Myocyte (in vitro differentiated cells): ENCODE measurements around the gene CNTD1. TPM values are rescaled to one million over a fixed set of nuclear protein-coding genes. Genes with fewer than 3 reads are reported as not detected.

Experiments used
- DNase-seq: peaks from one replicate; pipeline ENCODE4 v3.0.0-alpha.2; 2012; ENCODE audit warnings: low read depth
- total RNA-seq: library from RNA; depleted of rRNA; stranded (reverse); fragments of >200 nt; gene quantifications from 2 replicates; pipeline ENCODE4 v1.2.3, GENCODE V29; 2014

Gene CNTD1
- total RNA-seq, 1 donor from 2014 or later = not detected

DNA sequence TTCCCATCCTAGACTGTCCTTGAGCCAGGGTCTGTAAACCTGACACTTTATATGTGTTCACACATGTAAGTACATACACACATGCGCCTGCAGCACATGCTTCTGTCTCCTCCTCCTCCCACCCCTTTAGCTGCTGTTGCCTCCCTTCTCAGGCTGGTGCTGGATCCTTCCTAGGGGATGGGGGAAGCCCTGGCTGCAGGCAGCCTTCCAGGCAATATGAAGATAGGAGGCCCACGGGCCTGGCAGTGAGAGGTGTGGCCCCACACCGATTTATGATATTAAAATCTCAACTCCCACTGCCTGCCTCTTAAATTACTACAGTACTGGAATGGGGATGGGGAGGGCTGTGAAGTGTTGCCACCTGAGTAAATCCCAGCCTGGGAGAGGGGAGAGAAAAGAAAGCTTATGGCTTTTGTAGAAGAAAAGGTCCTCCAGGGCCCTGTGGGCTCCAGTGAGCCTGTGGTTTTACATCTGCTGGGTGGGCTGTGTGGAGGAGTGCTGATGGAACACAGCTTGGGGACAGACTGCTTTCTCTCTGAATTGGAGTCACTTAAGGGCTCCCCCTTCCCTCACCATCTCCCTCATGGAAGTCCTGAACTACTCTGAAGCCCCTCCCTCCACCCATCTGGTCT is 19.2 kb upstream of the CNTD1 start:
- DNase-seq = no peak

- DNase-seq = no peak
Measured at GRCh38 chr17:42779936-42780850, 18.5 kb upstream of the CNTD1 start, which contains the start of gene WNK4. WNK4 (plus strand) TSS chr17:42780610; CDS start chr17:42780699, 89 bp downstream.

DNA sequence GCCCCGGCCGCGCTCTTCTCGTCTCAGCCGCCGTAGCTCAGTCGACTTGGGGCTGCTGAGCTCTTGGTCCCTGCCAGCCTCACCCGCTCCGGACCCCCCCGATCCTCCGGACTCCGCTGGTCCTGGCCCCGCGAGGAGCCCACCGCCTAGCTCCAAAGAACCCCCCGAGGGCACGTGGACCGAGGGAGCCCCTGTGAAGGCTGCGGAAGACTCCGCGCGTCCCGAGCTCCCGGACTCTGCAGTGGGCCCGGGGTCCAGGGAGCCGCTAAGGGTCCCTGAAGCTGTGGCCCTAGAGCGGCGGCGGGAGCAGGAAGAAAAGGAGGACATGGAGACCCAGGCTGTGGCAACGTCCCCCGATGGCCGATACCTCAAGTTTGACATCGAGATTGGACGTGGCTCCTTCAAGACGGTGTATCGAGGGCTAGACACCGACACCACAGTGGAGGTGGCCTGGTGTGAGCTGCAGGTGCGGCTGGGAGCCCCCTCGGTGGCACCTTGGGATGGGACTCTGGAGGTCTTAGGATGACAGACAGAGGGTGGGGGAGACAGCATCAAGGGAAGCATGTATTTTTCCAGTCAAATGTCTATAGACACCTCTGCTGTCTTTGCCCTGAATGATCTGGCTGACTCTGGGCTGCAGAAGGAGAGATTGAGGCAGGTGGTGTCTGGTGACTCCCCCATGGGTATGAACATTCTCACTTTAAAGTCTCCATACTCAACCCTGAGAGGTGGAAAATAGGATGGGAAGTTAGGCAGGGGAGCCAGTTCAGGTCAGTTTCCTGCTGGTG is 17.6 kb upstream of the CNTD1 start:
- DNase-seq = no peak

DNA sequence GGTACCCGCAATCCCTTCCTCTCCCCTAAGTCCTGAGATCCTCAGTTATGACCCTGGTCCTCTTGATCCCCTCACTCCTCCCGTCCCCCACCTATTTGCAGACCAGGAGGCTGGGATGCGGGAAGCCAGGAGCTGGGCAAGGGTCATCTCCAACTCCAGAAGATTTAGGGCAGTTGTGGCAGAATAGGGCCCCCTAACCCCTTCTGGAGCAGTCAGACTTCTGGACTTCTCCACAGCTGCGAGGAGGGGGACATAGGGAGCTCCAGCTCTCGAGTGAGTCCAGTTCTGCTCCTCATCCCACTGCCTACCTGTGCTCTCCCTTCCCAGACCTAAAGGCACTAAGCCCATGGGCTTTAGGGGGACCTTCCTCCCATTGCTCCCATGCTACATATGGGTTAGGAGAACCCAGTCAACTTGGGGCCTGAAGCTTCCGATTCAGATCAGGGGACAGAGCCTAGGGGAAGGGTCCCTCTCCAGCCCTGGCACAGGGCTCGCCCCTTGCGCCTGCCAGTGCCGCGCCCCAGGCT is 17.0 kb upstream of the CNTD1 start:
- DNase-seq = no peak

DNA sequence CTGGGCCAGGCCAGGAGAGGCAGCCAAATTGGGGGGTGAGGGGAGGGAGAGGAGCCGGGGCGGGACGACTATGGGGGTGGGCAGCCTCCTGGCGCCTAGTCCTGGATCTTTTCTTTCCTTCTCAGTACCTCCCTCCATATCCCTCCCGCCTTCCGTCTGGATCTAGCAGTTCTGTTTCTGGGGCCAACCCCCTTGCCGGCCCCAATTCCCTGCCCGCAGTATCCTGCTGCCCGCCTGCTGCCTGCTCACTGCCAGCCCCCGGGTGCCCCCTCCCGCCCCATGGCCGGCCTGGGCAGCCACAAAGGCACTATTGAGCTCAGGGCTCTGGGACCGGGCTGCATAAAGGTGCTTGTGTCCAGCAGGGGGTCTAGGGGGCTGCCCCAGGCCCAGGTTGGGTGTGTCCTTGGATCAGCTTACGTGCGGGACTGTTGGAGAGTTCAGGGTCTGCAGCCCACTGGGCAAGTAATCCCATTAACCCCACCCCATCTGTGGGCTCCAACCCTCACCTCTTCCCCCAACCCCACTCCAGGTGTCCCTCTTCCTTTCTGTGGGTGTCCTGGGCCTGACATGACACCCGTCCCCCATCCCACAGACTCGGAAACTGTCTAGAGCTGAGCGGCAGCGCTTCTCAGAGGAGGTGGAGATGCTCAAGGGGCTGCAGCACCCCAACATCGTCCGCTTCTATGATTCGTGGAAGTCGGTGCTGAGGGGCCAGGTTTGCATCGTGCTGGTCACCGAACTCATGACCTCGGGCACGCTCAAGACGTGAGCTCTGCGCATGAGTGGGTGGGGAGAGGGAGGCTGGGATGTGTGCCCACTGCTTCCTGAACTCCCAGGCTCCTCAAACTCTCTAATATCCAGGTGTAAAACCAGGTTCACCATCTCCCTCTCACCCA is 16.2 kb upstream of the CNTD1 start:
- DNase-seq = no peak

DNA sequence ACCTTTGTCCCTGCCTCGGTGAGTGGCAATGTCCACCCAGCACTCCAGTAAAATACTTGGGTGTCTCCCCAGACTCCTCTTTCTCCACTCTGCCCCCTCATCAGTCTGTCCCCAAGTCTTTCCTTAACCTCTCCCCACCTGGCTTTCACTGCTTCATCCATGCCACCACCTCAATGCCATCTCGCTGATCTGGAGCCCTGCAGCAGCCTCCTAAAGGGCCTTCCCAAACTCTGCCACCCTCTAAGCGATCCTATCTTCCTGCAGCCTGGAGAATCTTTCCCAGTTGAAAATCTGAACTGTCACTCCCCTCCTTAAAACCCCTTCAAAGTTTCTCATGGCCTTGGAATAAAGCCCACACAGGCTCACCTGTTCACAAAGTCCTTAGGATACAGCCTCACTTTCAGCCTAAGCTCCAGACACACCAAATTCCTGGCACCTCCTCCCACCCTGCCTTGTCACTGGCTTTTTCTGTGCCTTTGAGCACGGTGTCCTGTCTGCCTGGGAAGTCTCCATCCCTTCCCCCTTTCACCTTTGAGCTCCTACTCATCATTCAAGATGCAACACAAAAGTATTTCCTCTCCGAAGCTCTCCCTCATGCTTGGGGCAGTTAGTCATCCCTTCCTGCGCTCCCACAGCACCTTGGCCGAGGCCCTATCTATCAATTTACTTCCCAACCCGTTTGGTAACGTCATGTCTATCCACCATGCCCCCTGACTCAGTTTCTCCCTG is 15.4 kb upstream of the CNTD1 start:
- DNase-seq = no peak

DNA sequence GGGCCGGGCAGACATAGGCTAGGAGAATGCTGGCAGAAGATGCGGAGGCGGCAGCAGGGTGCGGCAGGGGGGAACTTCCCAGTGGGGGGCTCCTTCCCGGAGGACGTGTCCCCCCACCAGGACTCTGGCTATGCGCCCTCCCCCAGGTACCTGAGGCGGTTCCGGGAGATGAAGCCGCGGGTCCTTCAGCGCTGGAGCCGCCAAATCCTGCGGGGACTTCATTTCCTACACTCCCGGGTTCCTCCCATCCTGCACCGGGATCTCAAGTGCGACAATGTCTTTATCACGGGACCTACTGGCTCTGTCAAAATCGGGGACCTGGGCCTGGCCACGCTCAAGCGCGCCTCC is 14.9 kb upstream of the CNTD1 start:
- DNase-seq = no peak

- no peak for DNase-seq
Measured at GRCh38 chr17:42784409-42784808, 14.3 kb upstream of the CNTD1 start.

DNA sequence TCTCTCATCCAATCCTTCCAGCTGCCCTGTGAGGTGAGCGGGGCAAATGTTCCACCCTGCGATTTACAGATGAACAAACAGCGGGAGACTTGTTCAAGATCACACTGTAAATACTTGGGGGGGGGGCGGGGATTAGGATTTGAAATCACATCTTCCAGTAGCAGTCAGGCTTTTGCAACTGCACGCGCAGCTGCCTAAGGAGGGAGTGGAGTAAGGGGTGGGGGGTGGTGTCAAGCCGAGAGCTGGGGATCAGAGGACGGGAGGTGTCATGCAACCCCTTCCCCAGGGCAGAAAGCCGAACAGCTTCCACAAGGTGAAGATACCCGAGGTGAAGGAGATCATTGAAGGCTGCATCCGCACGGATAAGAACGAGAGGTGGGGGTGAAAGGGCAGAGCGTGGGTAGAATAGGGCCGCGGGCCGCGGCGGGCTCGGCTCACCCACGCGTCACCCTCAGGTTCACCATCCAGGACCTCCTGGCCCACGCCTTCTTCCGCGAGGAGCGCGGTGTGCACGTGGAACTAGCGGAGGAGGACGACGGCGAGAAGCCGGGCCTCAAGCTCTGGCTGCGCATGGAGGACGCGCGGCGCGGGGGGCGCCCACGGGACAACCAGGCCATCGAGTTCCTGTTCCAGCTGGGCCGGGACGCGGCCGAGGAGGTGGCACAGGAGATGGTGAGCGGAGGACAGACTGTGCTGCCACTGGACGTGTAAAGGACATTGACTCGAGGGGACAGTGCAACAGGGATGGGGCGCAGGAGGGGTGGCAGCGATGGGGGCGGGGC is 13.7 kb upstream of the CNTD1 start:
- DNase-seq = no peak

DNA sequence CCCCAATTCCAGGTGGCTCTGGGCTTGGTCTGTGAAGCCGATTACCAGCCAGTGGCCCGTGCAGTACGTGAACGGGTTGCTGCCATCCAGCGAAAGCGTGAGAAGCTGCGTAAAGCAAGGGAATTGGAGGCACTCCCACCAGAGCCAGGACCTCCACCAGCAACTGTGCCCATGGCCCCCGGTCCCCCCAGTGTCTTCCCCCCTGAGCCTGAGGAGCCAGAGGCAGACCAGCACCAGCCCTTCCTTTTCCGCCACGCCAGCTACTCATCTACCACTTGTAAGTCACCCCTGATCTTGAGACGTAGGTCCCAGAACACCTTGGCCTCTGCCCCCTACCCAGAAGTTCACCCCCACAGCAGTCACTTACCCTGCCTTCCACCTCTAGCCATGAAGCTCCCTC is 11.4 kb upstream of the CNTD1 start:
- no peak for DNase-seq

DNA sequence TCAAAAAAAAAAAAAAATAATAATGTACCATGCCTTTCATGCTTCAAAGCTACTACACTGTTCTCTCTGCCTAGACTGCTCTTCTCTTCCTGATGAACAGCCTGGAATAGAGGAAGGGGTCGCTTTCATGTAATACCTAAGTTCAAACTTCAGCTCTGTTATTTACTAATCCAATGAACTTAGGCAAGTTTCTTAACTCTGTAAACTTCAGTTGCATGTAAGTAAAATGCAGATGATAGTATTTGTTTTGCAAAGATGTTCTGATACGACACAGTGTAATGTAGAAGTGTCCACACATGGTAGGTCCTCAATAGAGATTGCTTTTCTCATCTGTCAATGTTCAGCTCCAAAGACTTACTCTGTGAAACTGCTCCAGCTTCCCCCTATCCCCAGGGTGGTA is 6.7 kb upstream of the CNTD1 start:
- no peak for DNase-seq

GRCh38 chr17:42792545-42792944 is 6.1 kb upstream of the CNTD1 start:
- no peak for DNase-seq

DNA sequence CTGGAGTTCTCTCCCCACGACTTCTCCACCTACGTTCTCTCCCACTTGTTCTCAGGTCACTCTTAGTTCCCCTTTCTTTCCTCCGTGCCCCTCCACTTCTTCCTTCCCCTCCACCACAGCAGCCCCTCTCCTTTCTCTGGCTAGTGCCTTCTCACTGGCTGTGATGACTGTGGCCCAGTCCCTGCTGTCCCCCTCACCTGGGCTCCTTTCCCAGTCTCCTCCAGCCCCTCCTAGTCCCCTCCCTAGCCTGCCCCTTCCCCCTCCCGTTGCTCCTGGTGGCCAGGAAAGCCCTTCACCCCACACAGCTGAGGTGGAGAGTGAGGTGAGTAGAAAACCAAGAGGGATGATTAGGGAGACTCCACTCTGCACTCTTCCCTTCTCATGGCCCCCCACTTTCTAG is 3.6 kb upstream of the CNTD1 start:
- DNase-seq = no peak

DNA sequence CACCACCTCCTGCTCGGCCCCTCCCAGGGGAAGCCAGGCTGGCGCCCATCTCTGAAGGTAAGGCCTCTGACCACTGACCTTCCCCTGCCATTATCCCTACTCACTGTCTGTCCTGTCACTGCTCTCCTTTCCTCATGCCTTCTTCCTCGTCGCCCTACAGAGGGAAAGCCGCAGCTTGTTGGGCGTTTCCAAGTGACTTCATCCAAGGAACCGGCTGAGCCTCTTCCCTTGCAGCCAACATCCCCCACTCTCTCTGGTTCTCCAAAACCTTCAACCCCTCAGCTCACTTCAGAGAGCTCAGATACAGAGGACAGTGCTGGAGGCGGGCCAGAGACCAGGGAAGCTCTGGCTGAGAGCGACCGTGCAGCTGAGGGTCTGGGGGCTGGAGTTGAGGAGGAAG is 3.2 kb upstream of the CNTD1 start:
- no peak for DNase-seq

DNA sequence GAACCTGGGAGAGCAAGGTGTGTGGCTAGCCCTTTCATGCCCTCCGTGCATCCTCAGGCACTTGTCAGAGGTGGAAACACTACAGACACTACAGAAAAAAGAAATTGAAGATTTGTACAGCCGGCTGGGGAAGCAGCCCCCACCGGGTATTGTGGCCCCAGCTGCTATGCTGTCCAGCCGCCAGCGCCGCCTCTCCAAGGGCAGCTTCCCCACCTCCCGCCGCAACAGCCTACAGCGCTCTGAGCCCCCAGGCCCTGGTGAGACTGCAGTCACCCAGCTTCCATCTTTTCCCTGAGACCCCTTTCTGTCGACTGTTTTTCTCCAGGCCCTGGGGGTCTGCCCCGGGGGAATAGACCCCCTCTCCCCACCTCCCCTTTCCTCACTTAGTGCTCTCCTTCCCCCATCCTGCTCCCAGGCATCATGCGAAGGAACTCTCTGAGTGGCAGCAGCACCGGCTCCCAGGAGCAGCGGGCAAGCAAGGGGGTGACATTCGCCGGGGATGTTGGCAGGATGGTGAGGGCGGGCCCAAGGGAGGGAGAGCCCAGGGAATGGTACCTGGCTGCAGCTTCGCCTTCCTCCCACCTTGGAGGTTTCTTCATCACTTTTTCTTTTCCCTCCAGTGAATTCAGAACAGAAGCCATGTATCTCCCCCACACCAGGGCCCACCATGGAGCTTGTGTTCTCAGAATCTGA is 2.4 kb upstream of the CNTD1 start:
- no peak for DNase-seq

GRCh38 chr17:42797067-42798007 is 1.3 kb upstream of the CNTD1 start:
- DNase-seq = no peak

GRCh38 chr17:42798011-42798382 is 664 bp upstream of the CNTD1 start:
- no peak for DNase-seq
